Measurements from ENCODE around the gene TAC3.

DNA sequence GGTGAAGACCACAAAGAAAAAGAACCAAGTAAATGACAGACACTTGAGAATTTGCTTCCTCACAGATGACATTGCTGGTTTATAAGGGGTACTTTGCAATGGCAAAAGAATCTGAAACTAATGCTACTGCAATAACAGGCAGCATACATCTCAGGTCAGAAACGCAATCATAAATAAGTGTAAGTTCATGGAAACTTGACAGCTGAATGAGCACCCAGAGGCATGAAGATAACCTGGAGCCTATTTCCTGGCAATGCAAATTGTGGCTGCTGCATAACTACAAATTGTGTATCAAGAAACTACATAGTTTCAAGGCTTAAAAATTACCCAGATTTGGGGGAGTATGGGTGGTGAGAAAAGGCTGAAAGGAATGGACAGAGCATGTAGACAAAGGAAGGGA is 42.1 kb upstream of the TAC3 start:
- TF ChIP-seq, protein P1, sequence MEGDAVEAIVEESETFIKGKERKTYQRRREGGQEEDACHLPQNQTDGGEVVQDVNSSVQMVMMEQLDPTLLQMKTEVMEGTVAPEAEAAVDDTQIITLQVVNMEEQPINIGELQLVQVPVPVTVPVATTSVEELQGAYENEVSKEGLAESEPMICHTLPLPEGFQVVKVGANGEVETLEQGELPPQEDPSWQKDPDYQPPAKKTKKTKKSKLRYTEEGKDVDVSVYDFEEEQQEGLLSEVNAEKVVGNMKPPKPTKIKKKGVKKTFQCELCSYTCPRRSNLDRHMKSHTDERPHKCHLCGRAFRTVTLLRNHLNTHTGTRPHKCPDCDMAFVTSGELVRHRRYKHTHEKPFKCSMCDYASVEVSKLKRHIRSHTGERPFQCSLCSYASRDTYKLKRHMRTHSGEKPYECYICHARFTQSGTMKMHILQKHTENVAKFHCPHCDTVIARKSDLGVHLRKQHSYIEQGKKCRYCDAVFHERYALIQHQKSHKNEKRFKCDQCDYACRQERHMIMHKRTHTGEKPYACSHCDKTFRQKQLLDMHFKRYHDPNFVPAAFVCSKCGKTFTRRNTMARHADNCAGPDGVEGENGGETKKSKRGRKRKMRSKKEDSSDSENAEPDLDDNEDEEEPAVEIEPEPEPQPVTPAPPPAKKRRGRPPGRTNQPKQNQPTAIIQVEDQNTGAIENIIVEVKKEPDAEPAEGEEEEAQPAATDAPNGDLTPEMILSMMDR (IDR thresholded peaks at IDR 0.05): no peak
- TF ChIP-seq POLR2A (IDR thresholded peaks at IDR 0.05): no peak

All from right lobe of liver (tissue), 4 donors.